Tibial nerve (tissue), 3 donors: ENCODE data around the gene DPEP3.
"Not testable (repeated sequence)": the region's sequence is repeated elsewhere in the genome, so short reads cannot be mapped to it uniquely, and the experiment has no call there.

ENCODE experiments used
- POLR2A ChIP-seq, 2 donors: fragments of 450-650 bp; IDR thresholded peaks; one replicate each; pipeline ENCODE4 v1.6.1; 2017; ENCODE audit warnings: antibody characterized with exemption in 2 of 2, mild to moderate bottlenecking in 2 of 2, moderate library complexity in 2 of 2
- TF ChIP-seq, protein P1 (sequence below), 5 experiments: fragments of 200-600 bp in 3 of 5; fragments of 450-650 bp in 2 of 5; sonication (generic) in 3 of 5; IDR thresholded peaks; one replicate each; pipeline ENCODE4 v1.5.1; 2016 to 2019; ENCODE audit warnings: antibody characterized with exemption in 5 of 5, mild to moderate bottlenecking in 3 of 5, moderate library complexity in 2 of 5

DNA sequence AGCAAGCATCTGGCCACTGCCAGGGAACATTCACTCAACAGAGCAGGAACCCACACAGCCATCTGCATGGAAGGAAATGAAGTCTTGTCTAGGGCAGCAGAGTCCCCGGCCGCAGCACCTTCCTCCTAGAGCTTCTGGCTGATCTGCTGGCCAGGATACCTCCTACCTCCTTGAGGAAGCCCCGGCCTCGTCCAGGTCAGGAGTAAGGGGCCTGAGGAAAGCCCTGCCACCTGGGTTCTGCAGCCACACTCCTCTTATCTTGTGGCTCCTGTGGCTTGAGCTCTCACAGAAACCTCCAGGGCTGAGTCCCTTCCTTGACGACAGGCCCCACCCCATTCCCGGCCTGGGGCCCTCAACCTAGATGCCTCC, 13.7 kb upstream of the DPEP3 start:
- TF ChIP-seq, protein P1, sequence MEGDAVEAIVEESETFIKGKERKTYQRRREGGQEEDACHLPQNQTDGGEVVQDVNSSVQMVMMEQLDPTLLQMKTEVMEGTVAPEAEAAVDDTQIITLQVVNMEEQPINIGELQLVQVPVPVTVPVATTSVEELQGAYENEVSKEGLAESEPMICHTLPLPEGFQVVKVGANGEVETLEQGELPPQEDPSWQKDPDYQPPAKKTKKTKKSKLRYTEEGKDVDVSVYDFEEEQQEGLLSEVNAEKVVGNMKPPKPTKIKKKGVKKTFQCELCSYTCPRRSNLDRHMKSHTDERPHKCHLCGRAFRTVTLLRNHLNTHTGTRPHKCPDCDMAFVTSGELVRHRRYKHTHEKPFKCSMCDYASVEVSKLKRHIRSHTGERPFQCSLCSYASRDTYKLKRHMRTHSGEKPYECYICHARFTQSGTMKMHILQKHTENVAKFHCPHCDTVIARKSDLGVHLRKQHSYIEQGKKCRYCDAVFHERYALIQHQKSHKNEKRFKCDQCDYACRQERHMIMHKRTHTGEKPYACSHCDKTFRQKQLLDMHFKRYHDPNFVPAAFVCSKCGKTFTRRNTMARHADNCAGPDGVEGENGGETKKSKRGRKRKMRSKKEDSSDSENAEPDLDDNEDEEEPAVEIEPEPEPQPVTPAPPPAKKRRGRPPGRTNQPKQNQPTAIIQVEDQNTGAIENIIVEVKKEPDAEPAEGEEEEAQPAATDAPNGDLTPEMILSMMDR (IDR thresholded peaks at IDR 0.05): not testable (repeated sequence)
- not testable (repeated sequence) for TF ChIP-seq POLR2A (IDR thresholded peaks at IDR 0.05)
